ENCODE data around the gene CD2AP. TPM values are rescaled to one million over a fixed set of nuclear protein-coding genes. Genes with fewer than 3 reads are reported as not detected.

CD2AP gene
- total RNA-seq, 1 experiment from 2014 or later, result 41.8 TPM

GRCh38 chr6:47626782-47627181, 149.2 kb downstream of the CD2AP start:
- in situ Hi-C loops (cut with HindIII; ENCODE audit: low pct_unique_long_range_greater_than_20kb, low sequenced_read_pairs), result no loop called here
- TF ChIP-seq POLR2AphosphoS5 (IDR thresholded peaks at IDR 0.05; ENCODE audit: low read depth, low read length) (no peak), REST (IDR thresholded peaks at IDR 0.05; ENCODE audit: insufficient read depth in 1 of 2, low read depth in 2 of 2, low read length in 1 of 2) (no peak), TCF7L2 (IDR thresholded peaks at IDR 0.05; ENCODE audit: low read depth, low read length) (no peak), SIN3A (IDR thresholded peaks at IDR 0.05; ENCODE audit: borderline replicate concordance, insufficient read depth, low read depth, low read length) (no peak)
- TF ChIP-seq, protein P1, sequence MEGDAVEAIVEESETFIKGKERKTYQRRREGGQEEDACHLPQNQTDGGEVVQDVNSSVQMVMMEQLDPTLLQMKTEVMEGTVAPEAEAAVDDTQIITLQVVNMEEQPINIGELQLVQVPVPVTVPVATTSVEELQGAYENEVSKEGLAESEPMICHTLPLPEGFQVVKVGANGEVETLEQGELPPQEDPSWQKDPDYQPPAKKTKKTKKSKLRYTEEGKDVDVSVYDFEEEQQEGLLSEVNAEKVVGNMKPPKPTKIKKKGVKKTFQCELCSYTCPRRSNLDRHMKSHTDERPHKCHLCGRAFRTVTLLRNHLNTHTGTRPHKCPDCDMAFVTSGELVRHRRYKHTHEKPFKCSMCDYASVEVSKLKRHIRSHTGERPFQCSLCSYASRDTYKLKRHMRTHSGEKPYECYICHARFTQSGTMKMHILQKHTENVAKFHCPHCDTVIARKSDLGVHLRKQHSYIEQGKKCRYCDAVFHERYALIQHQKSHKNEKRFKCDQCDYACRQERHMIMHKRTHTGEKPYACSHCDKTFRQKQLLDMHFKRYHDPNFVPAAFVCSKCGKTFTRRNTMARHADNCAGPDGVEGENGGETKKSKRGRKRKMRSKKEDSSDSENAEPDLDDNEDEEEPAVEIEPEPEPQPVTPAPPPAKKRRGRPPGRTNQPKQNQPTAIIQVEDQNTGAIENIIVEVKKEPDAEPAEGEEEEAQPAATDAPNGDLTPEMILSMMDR (IDR thresholded peaks at IDR 0.05), result no peak
- CTCF ChIA-PET, result no interaction called here

GRCh38 chr6:47628448-47629272, 151.1 kb downstream of the CD2AP start:
- intact Hi-C loops (cut with micrococcal nuclease; ENCODE audit: unreplicated experiment), result no loop called here
- BruUV-seq (replicated peaks), result no TSS peak
- no peak for ATAC-seq
- no peak overlapping the region for H3K4me3 ChIP-seq (ENCODE audit: low read depth in 2 of 2, low read length in 2 of 2)
- H3K27me3 ChIP-seq (ENCODE audit: control insufficient read depth, insufficient read depth, low read length), result no peaks in the 10 kb centered on the region
- H3K36me3 ChIP-seq (ENCODE audit: control insufficient read depth, insufficient read depth, low read length), result no peaks in the 10 kb centered on the region
- TF ChIP-seq TCF7L2 (IDR thresholded peaks at IDR 0.05; ENCODE audit: low read depth, low read length) (no peak), SIN3A (IDR thresholded peaks at IDR 0.05; ENCODE audit: borderline replicate concordance, insufficient read depth, low read depth, low read length) (no peak), REST (IDR thresholded peaks at IDR 0.05; ENCODE audit: insufficient read depth in 1 of 2, low read depth in 2 of 2, low read length in 1 of 2) (no peak), POLR2AphosphoS5 (IDR thresholded peaks at IDR 0.05; ENCODE audit: low read depth, low read length) (no peak)
- TF ChIP-seq, protein P1 (IDR thresholded peaks at IDR 0.05), result no peak
- no peaks in the 10 kb centered on the region for H3K4me1 ChIP-seq (ENCODE audit: control insufficient read depth, insufficient read depth, low read length)
- no peak for DNase-seq (ENCODE audit: low read depth, low spot score)
- ChIA-PET CTCF (no interaction called here), POLR2A (no interaction called here)
- in situ Hi-C loops (cut with HindIII; ENCODE audit: low pct_unique_long_range_greater_than_20kb, low sequenced_read_pairs), result no loop called here
- H3K9me3 ChIP-seq (ENCODE audit: control insufficient read depth, insufficient read depth, low read depth, low read length), result no peaks in the 10 kb centered on the region
- no peak overlapping the region for H3K27ac ChIP-seq (ENCODE audit: low read length)

More at GRCh38 chr6:47626782-47627181, 149.2 kb downstream of the CD2AP start:
- ATAC-seq, result no peak
- Histone ChIP-seq H3K4me3 (ENCODE audit: low read depth in 2 of 2, low read length in 2 of 2) (no peak overlapping the region), H3K36me3 (ENCODE audit: control insufficient read depth, insufficient read depth, low read length) (no peaks in the 10 kb centered on the region), H3K27ac (ENCODE audit: low read length) (no peak overlapping the region), H3K27me3 (ENCODE audit: control insufficient read depth, insufficient read depth, low read length) (no peaks in the 10 kb centered on the region), H3K4me1 (ENCODE audit: control insufficient read depth, insufficient read depth, low read length) (no peaks in the 10 kb centered on the region), H3K9me3 (ENCODE audit: control insufficient read depth, insufficient read depth, low read depth, low read length) (no peaks in the 10 kb centered on the region)
- POLR2A ChIA-PET, result no interaction called here
- DNase-seq (ENCODE audit: low read depth, low spot score), result no peak
- intact Hi-C loops (cut with micrococcal nuclease; ENCODE audit: unreplicated experiment), result no loop called here
- no TSS peak for BruUV-seq (replicated peaks)

Data from Panc1 (cell line).